ENCODE measurements around the gene SLC12A3. TPM values are rescaled to one million over a fixed set of nuclear protein-coding genes. Genes with fewer than 3 reads are reported as not detected.

SLC12A3 gene
- total and polyA plus RNA-seq, 2 of the 4 experiments (the other 2 are of a cell fraction): not detected

DNA sequence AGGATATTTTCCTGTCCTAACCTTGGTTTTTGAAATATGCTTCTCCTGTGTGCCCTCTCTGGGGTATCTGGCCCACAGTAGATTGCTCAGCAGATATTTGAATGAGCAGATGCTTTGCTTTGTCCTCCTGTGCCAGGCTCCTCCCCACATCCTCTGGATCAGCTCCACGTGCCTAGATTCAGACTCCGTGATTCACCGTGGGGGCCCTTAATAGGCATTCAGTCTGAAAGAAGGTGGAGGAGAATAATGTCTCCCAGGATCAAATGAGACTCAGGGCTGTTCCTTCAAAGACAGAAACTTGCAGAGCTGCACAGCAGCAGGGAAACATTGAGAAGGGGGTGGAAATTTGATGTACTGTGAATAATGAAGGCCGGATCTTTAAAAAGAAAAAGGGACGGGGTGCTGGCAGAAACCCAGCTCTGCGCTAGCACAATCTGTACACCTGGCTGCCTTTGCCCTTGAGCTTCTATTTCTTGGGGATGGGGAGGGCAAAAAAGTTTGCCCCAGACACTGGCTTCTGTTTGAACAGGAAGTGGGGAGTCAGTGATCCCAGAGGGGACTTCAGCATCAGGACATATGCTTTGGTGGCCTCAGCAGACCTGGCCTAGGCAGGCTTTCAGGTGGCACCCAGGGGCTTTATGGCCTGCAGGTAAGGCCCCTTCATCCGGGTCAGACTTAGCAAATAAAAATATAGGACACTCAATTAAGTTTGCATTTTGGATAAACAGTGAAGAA lies 15.9 kb upstream of the SLC12A3 start:
- dilution Hi-C loops (cut with HindIII; ENCODE audit: low sequenced_read_pairs, unreplicated experiment) (no loop called here), in situ Hi-C loops (cut with MboI; ENCODE audit: low sequenced_read_pairs) (no loop called here), intact Hi-C loops (cut with micrococcal nuclease) (loop anchor here (5.0 kb wide), 1 partner anchor 42 kb away; no protein-coding TSS in a partner anchor)
- ChIA-PET POLR2A (ENCODE audit: unreplicated experiment) (interaction anchor here (0.9 kb wide), 1 partner anchor 103 kb away, joined by 4 read pairs; no protein-coding TSS in a partner anchor), CTCF (interaction anchor here (1.5 kb wide), 1 partner anchor 56 kb away, joined by 4 read pairs; no protein-coding TSS in a partner anchor)
- H3K4ac ChIP-seq (ENCODE audit: low read depth, low read length): peak overlapping the region; percentile 78
- BruUV-seq (replicated peaks): no TSS peak
- DNase-seq (peak; percentile 78), ATAC-seq (ENCODE audit: low read depth) (peak; percentile 58)
- 44% methylated on average over 2 of the region's 7 CpGs; no CpG with 5 or more reads in 1 of the 2 experiments for WGBS, 2 experiments (ENCODE audit: extremely low coverage in 2 of 2, insufficient read length in 1 of 2)
- TF ChIP-seq RAD21 (IDR thresholded peaks at IDR 0.05; ENCODE audit: low read length) (no peak), RFX5 (IDR thresholded peaks at IDR 0.05; ENCODE audit: low read depth, low read length) (no peak), CEBPB (IDR thresholded peaks at IDR 0.05; ENCODE audit: low read depth, low read length) (no peak), MAZ (IDR thresholded peaks at IDR 0.05; ENCODE audit: borderline replicate concordance, low read depth, low read length) (0 out of 2 replicates have a peak, but pooled peaks have one; percentile 48), BHLHE40 (IDR thresholded peaks at IDR 0.05; ENCODE audit: low read depth, low read length) (peak; percentile 87), MAFK (IDR thresholded peaks at IDR 0.05; ENCODE audit: low read depth, low read length) (no peak), CHD1 (IDR thresholded peaks at IDR 0.05; ENCODE audit: low read depth, low read length) (no peak), MXI1 (IDR thresholded peaks at IDR 0.05; ENCODE audit: borderline replicate concordance, low read depth, low read length) (peak; percentile 42; the same call in 1 of the 2 replicates), NFE2L2 (IDR thresholded peaks at IDR 0.05; ENCODE audit: low read depth, low read length) (no peak), SMC3 (IDR thresholded peaks at IDR 0.05; ENCODE audit: low read depth, low read length) (no peak), FOS (IDR thresholded peaks at IDR 0.05; ENCODE audit: low read depth, low read length) (0 out of 2 replicates have a peak, but pooled peaks have one; percentile 12)
- TF ChIP-seq, protein P1, sequence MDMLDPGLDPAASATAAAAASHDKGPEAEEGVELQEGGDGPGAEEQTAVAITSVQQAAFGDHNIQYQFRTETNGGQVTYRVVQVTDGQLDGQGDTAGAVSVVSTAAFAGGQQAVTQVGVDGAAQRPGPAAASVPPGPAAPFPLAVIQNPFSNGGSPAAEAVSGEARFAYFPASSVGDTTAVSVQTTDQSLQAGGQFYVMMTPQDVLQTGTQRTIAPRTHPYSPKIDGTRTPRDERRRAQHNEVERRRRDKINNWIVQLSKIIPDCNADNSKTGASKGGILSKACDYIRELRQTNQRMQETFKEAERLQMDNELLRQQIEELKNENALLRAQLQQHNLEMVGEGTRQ (IDR thresholded peaks at IDR 0.05; ENCODE audit: low read depth, low read length): peak; percentile 87
- TF ChIP-seq, protein P2, sequence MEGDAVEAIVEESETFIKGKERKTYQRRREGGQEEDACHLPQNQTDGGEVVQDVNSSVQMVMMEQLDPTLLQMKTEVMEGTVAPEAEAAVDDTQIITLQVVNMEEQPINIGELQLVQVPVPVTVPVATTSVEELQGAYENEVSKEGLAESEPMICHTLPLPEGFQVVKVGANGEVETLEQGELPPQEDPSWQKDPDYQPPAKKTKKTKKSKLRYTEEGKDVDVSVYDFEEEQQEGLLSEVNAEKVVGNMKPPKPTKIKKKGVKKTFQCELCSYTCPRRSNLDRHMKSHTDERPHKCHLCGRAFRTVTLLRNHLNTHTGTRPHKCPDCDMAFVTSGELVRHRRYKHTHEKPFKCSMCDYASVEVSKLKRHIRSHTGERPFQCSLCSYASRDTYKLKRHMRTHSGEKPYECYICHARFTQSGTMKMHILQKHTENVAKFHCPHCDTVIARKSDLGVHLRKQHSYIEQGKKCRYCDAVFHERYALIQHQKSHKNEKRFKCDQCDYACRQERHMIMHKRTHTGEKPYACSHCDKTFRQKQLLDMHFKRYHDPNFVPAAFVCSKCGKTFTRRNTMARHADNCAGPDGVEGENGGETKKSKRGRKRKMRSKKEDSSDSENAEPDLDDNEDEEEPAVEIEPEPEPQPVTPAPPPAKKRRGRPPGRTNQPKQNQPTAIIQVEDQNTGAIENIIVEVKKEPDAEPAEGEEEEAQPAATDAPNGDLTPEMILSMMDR (conservative IDR thresholded peaks at IDR 0.05; ENCODE audit: low read depth, low read length): no peak
- H3K4me1 ChIP-seq (ENCODE audit: control insufficient read depth, insufficient read depth, low read length): peaks cover 33% of the 10 kb centered on the region
- peak overlapping the region; percentile 83 for H2BK5ac ChIP-seq (ENCODE audit: low read depth, low read length, poor library complexity, severe bottlenecking)
- peak overlapping the region; percentile 76 for H2BK20ac ChIP-seq (ENCODE audit: low read depth, low read length)
- H2AK9ac ChIP-seq (replicated peaks; ENCODE audit: low read depth, low read length, poor library complexity): peak overlapping the region; percentile 48
- H4K20me1 ChIP-seq (ENCODE audit: insufficient read depth, low read length): no peaks in the 10 kb centered on the region
- peak overlapping the region; percentile 8; the same call in 2 of the 3 replicates for H2BK15ac ChIP-seq (ENCODE audit: low read depth, low read length)
- peak overlapping the region; percentile 26; the same call in 1 of the 2 replicates for H3K9ac ChIP-seq (ENCODE audit: low read depth, low read length)
- H3K27me3 ChIP-seq (ENCODE audit: control insufficient read depth, insufficient read depth, low read length): no peaks in the 10 kb centered on the region
- peak overlapping the region; percentile 42 for H4K5ac ChIP-seq (ENCODE audit: low read depth, low read length)
- H4K91ac ChIP-seq (ENCODE audit: insufficient read depth, low read depth, low read length): peak overlapping the region; percentile 75
- H4K8ac ChIP-seq (ENCODE audit: low read depth in 2 of 2, low read length in 2 of 2): peak overlapping the region; percentile 24 to 86
- H3K9me3 ChIP-seq (ENCODE audit: control insufficient read depth, insufficient read depth, low read length): no peaks in the 10 kb centered on the region
- H3K4me3 ChIP-seq (ENCODE audit: insufficient read depth, low read depth, low read length): no peak overlapping the region
- peak overlapping the region; percentile 82 for H3K14ac ChIP-seq (replicated peaks; ENCODE audit: low read depth, low read length)
- 0 out of 2 replicates have a peak overlapping the region, but pooled peaks have one; percentile 16 for H3K56ac ChIP-seq (ENCODE audit: extremely low read depth, insufficient read depth, low read length)
- peak overlapping the region; percentile 80 for H2AFZ ChIP-seq (replicated peaks; ENCODE audit: low read length, poor library complexity)
- peak overlapping the region; percentile 91 for H2BK120ac ChIP-seq (ENCODE audit: low read depth, low read length)
- 0 out of 4 replicates have a peak, but pooled peaks cover 0 to 9% of the 10 kb centered on the region in 2 experiments for H3K79me1 ChIP-seq (ENCODE audit: low read depth in 1 of 2, low read length in 2 of 2)
- peak overlapping the region; percentile 6 for H3K4me2 ChIP-seq (ENCODE audit: low read depth, low read length)
- peaks cover 38% of the 10 kb centered on the region for H3K9me1 ChIP-seq (ENCODE audit: insufficient read depth, low read length)
- peak overlapping the region; percentile 51 for H3K18ac ChIP-seq (ENCODE audit: low read depth, low read length)
- peak overlapping the region; percentile 80 for H3K27ac ChIP-seq (ENCODE audit: insufficient read depth, low read length)
- peak overlapping the region; percentile 49 for H2AK5ac ChIP-seq (ENCODE audit: low read depth, low read length)
- H3K23ac ChIP-seq (ENCODE audit: low read depth, low read length): peak overlapping the region; percentile 75; the same call in 1 of the 2 replicates
- peaks cover 4% of the 10 kb centered on the region for H3K36me3 ChIP-seq (ENCODE audit: control insufficient read depth, insufficient read depth, low read length)
